MCF 10A (cell line): ENCODE measurements around the gene PNLIP. TPM values are rescaled to one million over a fixed set of nuclear protein-coding genes. Genes with fewer than 3 reads are reported as not detected.

ENCODE experiments used
- BruUV-seq: library from RNA; stranded (reverse); fragments of 400-500 nt; replicated peaks from 2 replicates; lab custom pipeline; 2021; lab: Mats Ljungman, UMichigan
- CTCF ChIA-PET: fragments of 300-600 bp; sonication (Branson Sonifier 250); formaldehyde crosslinking; extraction: SDS; loops from one replicate; lab custom pipeline; 2021; ENCODE audit warnings: antibody characterized with exemption, inconsistent platforms; lab: Yijun Ruan, JAX
- POLR2A ChIA-PET: fragments of 300-600, 350-650 bp; sonication (Branson Sonifier 250); formaldehyde crosslinking; extraction: SDS; loops from one replicate; lab custom pipeline; 2020; ENCODE audit warnings: antibody characterized with exemption, inconsistent platforms; lab: Yijun Ruan, JAX
- DNase-seq: peaks from one replicate; pipeline ENCODE4 v3.0.0-alpha.2; 2018; ENCODE audit not compliant: unreplicated experiment
- H3K27ac Mint-ChIP-seq: one replicate; pipeline ENCODE4 v1.8.0; 2022; ENCODE audit warnings: mild to moderate bottlenecking, low read depth, mixed read lengths; ENCODE audit not compliant: unreplicated experiment
- H3K27me3 Mint-ChIP-seq: one replicate; pipeline ENCODE4 v1.8.0; 2022; ENCODE audit warnings: mixed read lengths; ENCODE audit not compliant: insufficient read depth, unreplicated experiment
- H3K36me3 Mint-ChIP-seq: one replicate; pipeline ENCODE4 v1.8.0; 2022; ENCODE audit warnings: mild to moderate bottlenecking, moderate library complexity, mixed read lengths; ENCODE audit not compliant: insufficient read depth, unreplicated experiment
- H3K4me1 Mint-ChIP-seq: one replicate; pipeline ENCODE4 v1.8.0; 2022; ENCODE audit warnings: mixed read lengths; ENCODE audit not compliant: insufficient read depth, unreplicated experiment
- H3K4me3 Mint-ChIP-seq: one replicate; pipeline ENCODE4 v1.8.0; 2022; ENCODE audit warnings: mild to moderate bottlenecking, moderate library complexity, mixed read lengths; ENCODE audit not compliant: unreplicated experiment
- H3K9me3 Mint-ChIP-seq: one replicate; pipeline ENCODE4 v1.8.0; 2022; ENCODE audit warnings: mixed read lengths; ENCODE audit not compliant: unreplicated experiment
- CTCF ChIP-seq: fragments of 200-600 bp; IDR thresholded peaks from one replicate; pipeline ENCODE4 v1.8.0; 2022; ENCODE audit warnings: antibody characterized with exemption, mild to moderate bottlenecking; ENCODE audit not compliant: unreplicated experiment
- intact Hi-C: fragments of 100-400 bp; cut with micrococcal nuclease; formaldehyde crosslinking; loops from 2 replicates; pipeline ENCODE4 v1.14.1; 2022
- total RNA-seq: library from RNA; stranded (reverse); gene quantifications from 2 replicates; pipeline ENCODE4 v1.2.3, GENCODE V29; 2022

PNLIP gene
- total RNA-seq, 1 experiment from 2014 or later, result not detected

GRCh38 chr10:116588995-116589394 lies 43.3 kb downstream of the PNLIP start:
- CTCF ChIA-PET, result interaction anchor here (0.6 kb wide), 1 partner anchor 13 kb away, joined by 5 read pairs; no protein-coding TSS in a partner anchor
- Mint-ChIP-seq H3K27me3 (no peaks in the 10 kb centered on the region), H3K27ac (no peak overlapping the region), H3K36me3 (no peaks in the 10 kb centered on the region), H3K9me3 (no peaks in the 10 kb centered on the region), H3K4me3 (no peak overlapping the region), H3K4me1 (no peaks in the 10 kb centered on the region)
- POLR2A ChIA-PET, result no interaction called here
- no peak for TF ChIP-seq CTCF
- BruUV-seq, result no TSS peak
- DNase-seq, result no peak
- intact Hi-C loops, result no loop called here

GRCh38 chr10:116589926-116590325 lies 44.2 kb downstream of the PNLIP start:
- CTCF ChIA-PET, result no interaction called here
- Mint-ChIP-seq H3K36me3 (no peaks in the 10 kb centered on the region), H3K27me3 (no peaks in the 10 kb centered on the region), H3K4me1 (no peaks in the 10 kb centered on the region), H3K9me3 (no peaks in the 10 kb centered on the region), H3K27ac (no peak overlapping the region), H3K4me3 (no peak overlapping the region)
- POLR2A ChIA-PET, result no interaction called here
- no TSS peak for BruUV-seq
- no peak for DNase-seq
- TF ChIP-seq CTCF, result no peak
- intact Hi-C loops, result no loop called here

GRCh38 chr10:116590590-116591444 lies 45.1 kb downstream of the PNLIP start, which contains the start of gene PNLIPRP1:
Gene PNLIPRP1 (plus strand): TSS chr10:116590959. CDS start chr10:116591130, 171 bp downstream.
- Mint-ChIP-seq H3K4me1 (no peaks in the 10 kb centered on the region), H3K36me3 (no peaks in the 10 kb centered on the region), H3K27me3 (no peaks in the 10 kb centered on the region), H3K27ac (no peak within 1 kb of the TSS), H3K9me3 (no peaks in the 10 kb centered on the region), H3K4me3 (no peak within 1 kb of the TSS)
- no peak for DNase-seq
- CTCF ChIA-PET, result no interaction called here
- BruUV-seq, result no TSS peak
- intact Hi-C loops, result no loop called here
- no peak for TF ChIP-seq CTCF
- POLR2A ChIA-PET, result no interaction called here

- POLR2A ChIA-PET, result no interaction called here
- H3K9me3 Mint-ChIP-seq, result no peaks in the 10 kb centered on the region
- no peak for TF ChIP-seq CTCF
- H3K36me3 Mint-ChIP-seq, result no peaks in the 10 kb centered on the region
- no peaks in the 10 kb centered on the region for H3K4me1 Mint-ChIP-seq
- peaks cover 12% of the 10 kb centered on the region for H3K27me3 Mint-ChIP-seq
- CTCF ChIA-PET, result no interaction called here
- intact Hi-C loops, result no loop called here
- DNase-seq, result no peak
- H3K4me3 Mint-ChIP-seq, result no peak overlapping the region
- no peak overlapping the region for H3K27ac Mint-ChIP-seq
- no TSS peak for BruUV-seq
Observed at GRCh38 chr10:116593139-116593740, 47.5 kb downstream of the PNLIP start.
